A549 (cell line): ENCODE results near the gene RANBP3. TPM values are rescaled to one million over a fixed set of nuclear protein-coding genes. Genes with fewer than 3 reads are reported as not detected.
A peak's percentile ranks its signal among the peaks of the same experiment; 100 is the strongest.

Experiments
- ATAC-seq, 2 experiments: fragments of 200-7000 bp in 1 of 2; fragments of >200 bp in 1 of 2; cut with Nextera tagmentation in 1 of 2; cut with Tn5 transposase in 1 of 2; 3 replicates each; pipeline versions ENCODE4 v1.8.0 to v1.9.1; 2018 to 2020; ENCODE audit warnings: mild to moderate bottlenecking in 1 of 2, moderate library complexity in 1 of 2
- CTCF ChIA-PET: fragments of 300-600 bp; sonication (Branson Sonifier 250); formaldehyde crosslinking; extraction: SDS; loops from one replicate; lab custom pipeline; 2021; ENCODE audit warnings: antibody characterized with exemption, inconsistent platforms; lab: Yijun Ruan, JAX
- POLR2A ChIA-PET: fragments of 350-600 bp; formaldehyde crosslinking; extraction: SDS; loops from one replicate; lab custom pipeline; 2021; ENCODE audit warnings: antibody characterized with exemption, inconsistent platforms; lab: Yijun Ruan, JAX
- DNase-seq, 2 experiments: peaks; one replicate each; pipeline versions ENCODE4 v3.0.0 to v3.0.0-alpha.2; 2011 to 2016; ENCODE audit warnings: low read depth in 1 of 2, low spot score in 1 of 2
- FAIRE-seq: peaks from 2 replicates; lab custom pipeline; 2011; peaks lifted over from hg19 to GRCh38; lab: Jason Lieb, UNC
- H3K27ac ChIP-seq, 2 experiments: fragments of >200 bp; sonication (Bioruptor Twin); formaldehyde crosslinking; 3 replicates each; pipeline ENCODE4 v1.5.1; 2016 to 2017
- H3K4me1 ChIP-seq: fragments of >200 bp; sonication (Bioruptor Twin); formaldehyde crosslinking; 3 replicates; pipeline ENCODE4 v1.6.1; 2016
- H3K4me2 ChIP-seq: fragments of >200 bp; sonication (Bioruptor Twin); formaldehyde crosslinking; 3 replicates; pipeline ENCODE4 v1.6.1; 2016
- H3K4me3 ChIP-seq: fragments of >200 bp; sonication (Bioruptor Twin); formaldehyde crosslinking; 3 replicates; pipeline ENCODE4 v1.5.1; 2016
- H3K9me3 ChIP-seq: fragments of >200 bp; sonication (Bioruptor Twin); formaldehyde crosslinking; 3 replicates; pipeline ENCODE4 v1.6.1; 2016
- BCL3 ChIP-seq: fragments of >200 bp; sonication (Bioruptor Twin); formaldehyde crosslinking; IDR thresholded peaks from 3 replicates; pipeline ENCODE4 v1.6.1; 2016
- BHLHE40 ChIP-seq: IDR thresholded peaks from 2 replicates; pipeline ENCODE4 v1.6.1; 2012; ENCODE audit warnings: low read depth, low read length, inconsistent platforms
- CBX8 ChIP-seq: fragments of 200-600 bp; sonication (generic); IDR thresholded peaks from 2 replicates; pipeline ENCODE4 v1.6.1; 2016
- CEBPB ChIP-seq, 2 experiments: fragments of >200 bp in 1 of 2; sonication (Bioruptor Twin) in 1 of 2; formaldehyde crosslinking in 1 of 2; IDR thresholded peaks; 2 replicates each; pipeline ENCODE4 v1.6.1; 2012 to 2016
- CHD4 ChIP-seq: fragments of 200-600 bp; sonication (generic); IDR thresholded peaks from 2 replicates; pipeline ENCODE4 v1.6.1; 2016; ENCODE audit warnings: antibody characterized with exemption, mild to moderate bottlenecking, borderline replicate concordance
- CTCF ChIP-seq: fragments of >200 bp; sonication (Bioruptor Twin); formaldehyde crosslinking; IDR thresholded peaks from 3 replicates; pipeline ENCODE4 v1.5.1; 2016
- ESRRA ChIP-seq: fragments of 150-350 bp; IDR thresholded peaks from 2 replicates; pipeline ENCODE4 v1.6.1; 2014; ENCODE audit warnings: mild to moderate bottlenecking, low read length, borderline replicate concordance
- FOSB ChIP-seq: fragments of 250-450 bp; sonication (Bioruptor Pico); IDR thresholded peaks from 2 replicates; pipeline ENCODE4 v1.5.0; 2020; ENCODE audit warnings: mild to moderate bottlenecking, moderate library complexity
- FOSL2 ChIP-seq, 2 experiments: fragments of 450-650 bp in 1 of 2; fragments of >200 bp in 1 of 2; sonication (Bioruptor Twin) in 1 of 2; formaldehyde crosslinking; IDR thresholded peaks; 2 replicates each; pipeline versions ENCODE4 v1.5.0 to v1.6.1; 2016 to 2020; ENCODE audit warnings: mild to moderate bottlenecking in 1 of 2, moderate library complexity in 1 of 2
- HEYL ChIP-seq: fragments of 250-450 bp; sonication (Bioruptor Pico); IDR thresholded peaks from 2 replicates; pipeline ENCODE4 v1.8.0; 2021; ENCODE audit warnings: mild to moderate bottlenecking, moderate library complexity
- KDM5A ChIP-seq: fragments of 200-600 bp; sonication (generic); IDR thresholded peaks from 2 replicates; pipeline ENCODE4 v1.6.1; 2016; ENCODE audit warnings: antibody characterized with exemption, mild to moderate bottlenecking
- MAX ChIP-seq: IDR thresholded peaks from 2 replicates; pipeline ENCODE4 v1.6.1; 2012
- MAZ ChIP-seq: fragments of 150-350 bp; IDR thresholded peaks from 2 replicates; pipeline ENCODE4 v1.6.1; 2014; ENCODE audit warnings: antibody characterized with exemption, low read depth, low read length, borderline replicate concordance
- NFE2L2 ChIP-seq: fragments of 150-350 bp; conservative IDR thresholded peaks from 2 replicates; pipeline ENCODE4 v1.6.1; 2014; ENCODE audit warnings: low read length
- NPAS2 ChIP-seq: fragments of 250-450 bp; sonication (Bioruptor Pico); IDR thresholded peaks from 2 replicates; pipeline ENCODE4 v1.8.0; 2022; ENCODE audit warnings: mild to moderate bottlenecking, moderate library complexity, borderline replicate concordance
- POLR2A ChIP-seq: IDR thresholded peaks from 2 replicates; pipeline ENCODE4 v1.6.1; 2012; ENCODE audit warnings: mild to moderate bottlenecking, low read length
- POLR2AphosphoS2 ChIP-seq: conservative IDR thresholded peaks from 2 replicates; pipeline ENCODE4 v1.6.1; 2012; ENCODE audit warnings: low read length, improper control_type of control experiment, inconsistent platforms
- RFX5 ChIP-seq: fragments of 450-650 bp; IDR thresholded peaks from 2 replicates; pipeline ENCODE4 v1.7.1; 2014; ENCODE audit warnings: antibody characterized with exemption, mild to moderate bottlenecking, moderate library complexity
- ZNF302 ChIP-seq: fragments of 250-450 bp; sonication (Bioruptor Pico); IDR thresholded peaks from 2 replicates; pipeline ENCODE4 v1.9.0; 2021; ENCODE audit warnings: inconsistent platforms, mild to moderate bottlenecking, moderate library complexity
- ZSCAN20 ChIP-seq: fragments of 250-450 bp; sonication (Bioruptor Pico); IDR thresholded peaks from 2 replicates; pipeline ENCODE4 v1.8.0; 2022; ENCODE audit warnings: mild to moderate bottlenecking, moderate library complexity
- WGBS: methylation state at CpG from one replicate; pipeline ENCODE4 v1.1.6; 2017; ENCODE audit errors: missing lambda C conversion rate; 5-methylcytosine and 5-hydroxymethylcytosine counted together
- polyA plus RNA-seq, 4 experiments: library from polyadenylated mRNA; depleted of rRNA in 3 of 4; stranded (reverse); fragments of >200 nt; fragmentation: RNase III in 1 of 4; extraction: RNeasy Plus Mini Kit Qiagen cat#74134 plus additional on column Dnase treatment in 1 of 4; gene quantifications; 2 replicates in 3 of 4; 3 replicates in 1 of 4; pipeline ENCODE4 v1.2.3, GENCODE V29; 2011 to 2017

Gene RANBP3
- polyA plus RNA-seq, 2 of the 4 experiments (the other 2 are of a cell fraction): 39.2 to 53.5 TPM

- ChIA-PET CTCF (interaction anchor here (0.6 to 3.7 kb wide), 15 partner anchors 8 to 159 kb away, joined by 3 to 47 read pairs (median 6); partner anchors contain the start of gene RANBP3), POLR2A (interaction anchor here (1.0 to 1.2 kb wide), 2 partner anchors 10 to 248 kb away, joined by 3 to 6 read pairs; partner anchors contain the start of genes CATSPERD, LONP1 and RANBP3)
- Histone ChIP-seq H3K4me1 (peaks cover 5% of the 10 kb centered on the region; the same call in 2 of the 3 replicates), H3K4me2 (no peak overlapping the region), H3K27ac (peak overlapping the region in 1 of 2 experiments; percentile 52; a peak in 1 of 6 replicates), H3K9me3 (no peaks in the 10 kb centered on the region), H3K4me3 (no peak overlapping the region)
- ATAC-seq (no peak), DNase-seq (no peak)
- TF ChIP-seq NFE2L2: no peak
- TF ChIP-seq CBX8: no peak
- no peak for TF ChIP-seq KDM5A
- TF ChIP-seq MAX: no peak
- TF ChIP-seq BCL3: no peak
- TF ChIP-seq ZSCAN20 (CRISPR knock-in tag): no peak
- TF ChIP-seq, all 56 proteins: peak for 0
- FAIRE-seq: no peak
- 40% methylated on average over 7 of the region's 7 CpGs for WGBS
Observed at GRCh38 chr19:5967571-5967970, 10.4 kb downstream of the RANBP3 start.

- H3K27ac ChIP-seq: no peak overlapping the region
- POLR2A ChIA-PET: no interaction called here
- FAIRE-seq: no peak
- 95% methylated on average over 9 of the region's 9 CpGs for WGBS
- no peak overlapping the region for H3K4me2 ChIP-seq
- ATAC-seq: no peak
- H3K4me3 ChIP-seq: no peak overlapping the region
- TF ChIP-seq ZNF302 (no peak), CTCF (no peak), MAZ (no peak), FOSB (CRISPR knock-in tag) (no peak), FOSL2 (IDR thresholded peaks at IDR 0.05) (no peak), FOSL2 (CRISPR knock-in tag; IDR thresholded peaks at IDR 0.05) (no peak), HEYL (no peak), ESRRA (no peak), CEBPB (IDR thresholded peaks at IDR 0.05) (no peak), POLR2AphosphoS2 (no peak), POLR2A (no peak), RFX5 (no peak), NPAS2 (CRISPR knock-in tag) (no peak)
- CTCF ChIA-PET: interaction anchor here (2.1 to 3.7 kb wide), 3 partner anchors 10 to 56 kb away, joined by 7 to 47 read pairs (median 17); no protein-coding TSS in a partner anchor
- DNase-seq: no peak
- peaks cover 10% of the 10 kb centered on the region; the same call in 2 of the 3 replicates for H3K4me1 ChIP-seq
- no peaks in the 10 kb centered on the region for H3K9me3 ChIP-seq
Observed at GRCh38 chr19:5966941-5967340, 11.0 kb downstream of the RANBP3 start.

- H3K27ac ChIP-seq: no peak overlapping the region
- no peak overlapping the region for H3K4me2 ChIP-seq
- H3K4me1 ChIP-seq: peaks cover 10% of the 10 kb centered on the region; the same call in 2 of the 3 replicates
- CTCF ChIA-PET: interaction anchor here (0.8 to 3.7 kb wide), 6 partner anchors 9 to 56 kb away, joined by 3 to 47 read pairs (median 6); no protein-coding TSS in a partner anchor
- no peaks in the 10 kb centered on the region for H3K9me3 ChIP-seq
- DNase-seq: no peak
- ATAC-seq: no peak
- no peak for TF ChIP-seq BHLHE40
- no peak for TF ChIP-seq FOSL2 (IDR thresholded peaks at IDR 0.05)
- TF ChIP-seq FOSL2 (CRISPR knock-in tag; IDR thresholded peaks at IDR 0.05): no peak
- no peak for TF ChIP-seq CHD4
- POLR2A ChIA-PET: no interaction called here
- no peak overlapping the region for H3K4me3 ChIP-seq
- WGBS: 88% methylated on average over 8 of the region's 8 CpGs
- no peak for FAIRE-seq
Observed at GRCh38 chr19:5966215-5966614, 11.7 kb downstream of the RANBP3 start.
